ENCODE data around the gene HPS4. TPM values are rescaled to one million over a fixed set of nuclear protein-coding genes. Genes with fewer than 3 reads are reported as not detected.

Gene HPS4
- total and polyA plus RNA-seq, 2 experiments from 2014 or later, result 20.4 to 35.9 TPM

GRCh38 chr22:26470807-26471206 lies 12.8 kb downstream of the HPS4 start:
- H3K27ac ChIP-seq, result no peak overlapping the region
- no peak for DNase-seq (ENCODE audit: low read depth in 1 of 2, low spot score in 1 of 2)
- no peaks in the 10 kb centered on the region for H3K9me3 ChIP-seq (ENCODE audit: low read depth)
- no peaks in the 10 kb centered on the region for H3K4me1 ChIP-seq (ENCODE audit: low read depth)
- no peak overlapping the region for H3K4me3 ChIP-seq
- TF ChIP-seq CTCF (IDR thresholded peaks at IDR 0.05; ENCODE audit: low read depth, low read length), result no peak
- H3K36me3 ChIP-seq, result peaks cover 61% of the 10 kb centered on the region
- no peaks in the 10 kb centered on the region for H3K27me3 ChIP-seq

DNA sequence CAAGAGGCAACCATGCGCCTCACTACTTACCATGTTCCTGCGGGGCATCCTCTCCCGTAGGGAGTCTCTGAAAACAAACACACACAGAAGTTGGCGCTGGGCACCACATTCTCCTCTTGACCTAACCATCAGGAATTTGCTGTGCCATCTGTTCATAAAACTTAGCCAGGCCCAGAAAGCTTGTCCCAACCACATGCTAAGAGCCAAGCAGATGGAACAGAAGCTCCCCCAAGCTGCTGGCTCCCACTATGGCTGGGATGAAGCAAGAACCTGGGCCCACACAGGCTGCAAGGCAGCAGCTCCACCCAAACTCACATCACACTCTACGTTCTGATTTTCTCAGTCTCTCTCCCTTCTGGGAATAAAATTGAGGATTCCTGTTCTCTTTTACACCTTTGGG lies 17.4 kb downstream of the HPS4 start:
- Histone ChIP-seq H3K27me3 (no peaks in the 10 kb centered on the region), H3K36me3 (peaks cover 57% of the 10 kb centered on the region), H3K4me1 (ENCODE audit: low read depth) (peaks cover 14% of the 10 kb centered on the region), H3K9me3 (ENCODE audit: low read depth) (no peaks in the 10 kb centered on the region), H3K27ac (no peak overlapping the region), H3K4me3 (no peak overlapping the region)
- no peak for DNase-seq (ENCODE audit: low read depth in 1 of 2, low spot score in 1 of 2)
- no peak for TF ChIP-seq CTCF (IDR thresholded peaks at IDR 0.05; ENCODE audit: low read depth, low read length)

- H3K9me3 ChIP-seq (ENCODE audit: low read depth), result no peaks in the 10 kb centered on the region
- H3K27me3 ChIP-seq, result no peaks in the 10 kb centered on the region
- no peak for TF ChIP-seq CTCF (IDR thresholded peaks at IDR 0.05; ENCODE audit: low read depth, low read length)
- peaks cover 44% of the 10 kb centered on the region for H3K36me3 ChIP-seq
- H3K27ac ChIP-seq, result no peak overlapping the region
- DNase-seq (ENCODE audit: low read depth in 1 of 2, low spot score in 1 of 2), result peak in 1 of 2 donors; percentile 48
- H3K4me3 ChIP-seq, result no peak overlapping the region
- H3K4me1 ChIP-seq (ENCODE audit: low read depth), result peaks cover 14% of the 10 kb centered on the region
Measured at GRCh38 chr22:26464312-26464711, 19.3 kb downstream of the HPS4 start.

DNA sequence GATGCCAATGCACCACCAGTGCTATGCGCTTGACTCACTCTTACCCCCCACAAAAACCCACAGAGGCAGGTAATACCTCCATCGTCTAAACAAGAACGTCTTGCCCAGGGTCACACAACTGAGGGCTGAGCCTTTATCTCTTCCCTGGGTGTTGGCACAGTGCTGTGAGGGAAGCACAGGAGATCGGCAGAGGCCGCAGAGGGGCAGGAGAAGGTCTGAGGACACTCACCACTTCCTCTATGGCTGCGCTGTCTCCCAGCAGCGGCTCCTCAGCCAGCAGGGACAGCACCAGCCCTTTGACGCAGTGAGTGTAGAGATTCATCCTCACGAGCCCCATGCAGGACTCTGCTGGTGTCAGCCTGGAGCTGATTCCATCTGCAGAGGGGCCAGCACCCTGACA lies 19.9 kb downstream of the HPS4 start:
- peaks cover 14% of the 10 kb centered on the region for H3K4me1 ChIP-seq (ENCODE audit: low read depth)
- H3K27me3 ChIP-seq, result no peaks in the 10 kb centered on the region
- H3K27ac ChIP-seq, result no peak overlapping the region
- peaks cover 43% of the 10 kb centered on the region for H3K36me3 ChIP-seq
- no peak for TF ChIP-seq CTCF (IDR thresholded peaks at IDR 0.05; ENCODE audit: low read depth, low read length)
- H3K9me3 ChIP-seq (ENCODE audit: low read depth), result no peaks in the 10 kb centered on the region
- no peak overlapping the region for H3K4me3 ChIP-seq
- no peak for DNase-seq (ENCODE audit: low read depth in 1 of 2, low spot score in 1 of 2)

GRCh38 chr22:26463101-26463661 lies 20.4 kb downstream of the HPS4 start:
- peaks cover 38% of the 10 kb centered on the region for H3K36me3 ChIP-seq
- no peaks in the 10 kb centered on the region for H3K27me3 ChIP-seq
- H3K27ac ChIP-seq, result no peak overlapping the region
- no peaks in the 10 kb centered on the region for H3K9me3 ChIP-seq (ENCODE audit: low read depth)
- DNase-seq (ENCODE audit: low read depth in 1 of 2, low spot score in 1 of 2), result peak in 1 of 2 donors; percentile 42
- H3K4me3 ChIP-seq, result no peak overlapping the region
- H3K4me1 ChIP-seq (ENCODE audit: low read depth), result peaks cover 14% of the 10 kb centered on the region
- TF ChIP-seq CTCF (IDR thresholded peaks at IDR 0.05; ENCODE audit: low read depth, low read length), result no peak
